SW 1271 (cell line): ENCODE measurements around the gene KDR.

ENCODE experiments used
- DNase-seq, 2 experiments: peaks; one replicate each; lab custom pipeline; 2025; lab: John Stamatoyannopoulos, UW

Gene KDR

GRCh38 chr4:55125087-55125721, at the start of gene KDR:
Gene KDR (minus strand): TSS chr4:55125595. CDS start chr4:55125293, 302 bp downstream.
- DNase-seq, result no peak

DNA sequence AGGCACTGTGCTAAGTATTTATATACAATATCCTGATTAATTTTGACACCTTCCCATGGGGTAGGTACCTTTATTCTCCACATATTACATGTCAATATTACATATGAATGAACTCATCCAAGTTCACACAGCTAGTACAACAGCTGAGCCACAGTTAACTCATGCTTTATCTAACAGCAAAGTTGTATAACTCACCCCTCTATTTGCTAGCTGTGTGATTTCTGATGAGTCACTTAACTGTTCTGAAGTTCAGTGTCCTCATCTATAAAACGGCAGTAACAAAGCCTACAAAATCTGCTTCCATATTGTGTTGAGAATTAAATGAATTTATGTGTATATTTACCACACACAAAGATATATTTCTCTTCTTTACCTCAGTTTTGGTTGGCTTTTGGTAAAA, 48.2 kb upstream of the KDR start:
- DNase-seq, result peak; percentile 0 to 12

GRCh38 chr4:55172694-55173287, 47.4 kb upstream of the KDR start:
- peak in 1 of 2 experiments; percentile 21 for DNase-seq

GRCh38 chr4:55170462-55170861, 45.1 kb upstream of the KDR start:
- DNase-seq, result no peak

DNA sequence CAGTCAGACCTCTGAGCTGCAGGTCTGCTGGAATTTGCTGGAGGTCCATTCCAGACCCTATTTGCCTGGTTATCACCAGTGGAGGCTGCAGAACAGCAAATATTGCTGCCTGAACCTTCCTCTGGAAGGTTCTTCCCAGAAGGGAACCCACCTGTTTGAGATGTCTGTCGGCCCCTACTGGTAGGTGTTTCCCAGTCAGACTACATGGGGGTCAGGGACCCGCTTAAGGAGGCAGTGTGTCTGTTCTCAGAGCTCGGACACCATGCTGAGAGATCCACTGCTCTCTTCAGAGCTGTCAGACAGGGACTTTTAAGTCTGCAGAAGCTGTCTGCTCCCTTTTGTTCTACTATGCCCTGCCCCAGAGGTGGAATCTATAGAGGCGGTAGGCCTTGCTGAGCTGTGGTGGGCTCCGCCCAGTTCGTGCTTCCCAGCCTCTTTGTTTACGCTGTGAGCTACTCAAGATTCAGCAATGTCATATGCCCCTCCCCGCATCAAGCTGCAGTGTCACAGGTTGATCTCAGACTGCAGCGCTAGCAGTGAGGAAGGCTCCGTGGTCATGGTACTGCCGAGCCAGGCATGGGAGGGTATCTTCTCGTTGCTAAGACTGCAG, 44.1 kb upstream of the KDR start:
- no peak for DNase-seq

DNA sequence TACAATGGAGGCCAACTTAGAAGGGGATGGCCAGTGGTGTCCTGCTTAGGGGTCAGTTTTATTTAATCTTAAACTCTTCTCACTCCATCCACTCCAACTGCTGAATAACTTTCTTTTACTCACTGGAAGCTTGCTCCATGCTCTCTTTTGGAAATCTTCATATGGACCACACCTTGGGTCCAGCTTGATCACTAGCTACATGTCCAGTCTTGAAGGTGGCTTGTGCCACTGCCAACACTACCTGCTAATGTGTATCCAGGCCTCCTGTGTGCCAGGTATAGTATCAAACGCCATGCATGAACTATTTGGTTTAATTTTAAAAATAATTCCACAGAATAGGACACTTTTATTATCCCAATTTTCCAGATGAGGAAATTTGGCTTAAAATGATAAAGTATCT, 37.0 kb upstream of the KDR start:
- DNase-seq, result no peak

DNA sequence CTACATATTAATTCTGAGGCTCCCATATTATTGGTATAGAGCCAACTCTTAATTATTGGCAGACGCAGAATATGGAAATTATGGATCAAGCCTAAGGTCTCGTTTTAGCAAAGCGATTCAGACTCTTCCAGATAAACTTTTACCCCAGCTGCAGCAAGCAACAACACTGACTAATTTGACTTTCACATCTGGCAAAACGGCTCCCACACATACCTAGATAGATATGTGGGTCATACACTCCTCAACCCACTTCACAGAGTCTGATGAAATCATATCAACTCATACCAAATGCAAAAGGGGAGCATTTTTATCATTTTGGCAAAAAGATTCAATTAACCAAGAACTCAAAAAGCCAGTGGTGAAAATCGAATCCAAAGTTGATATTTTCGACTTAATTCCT, 36.3 kb upstream of the KDR start:
- no peak for DNase-seq

DNA sequence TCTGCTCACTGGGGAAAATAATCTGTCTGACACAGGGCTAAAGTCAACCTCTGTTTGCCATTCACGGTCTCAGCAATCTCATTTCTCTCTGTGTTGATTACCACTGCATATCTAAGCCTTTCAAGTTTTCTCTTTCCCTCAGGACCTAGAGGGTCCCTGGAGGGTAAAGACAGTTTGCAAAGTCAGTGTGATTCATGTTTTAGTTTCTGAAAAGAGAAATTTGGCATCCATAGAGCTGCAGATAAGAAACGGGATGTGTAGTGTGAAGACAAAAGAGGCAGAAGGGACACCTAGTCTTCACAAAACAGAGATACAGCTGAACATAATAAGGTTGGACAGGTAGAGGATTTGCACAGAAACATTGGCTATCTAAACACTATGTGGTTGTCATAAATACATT, 34.5 kb upstream of the KDR start:
- no peak for DNase-seq

DNA sequence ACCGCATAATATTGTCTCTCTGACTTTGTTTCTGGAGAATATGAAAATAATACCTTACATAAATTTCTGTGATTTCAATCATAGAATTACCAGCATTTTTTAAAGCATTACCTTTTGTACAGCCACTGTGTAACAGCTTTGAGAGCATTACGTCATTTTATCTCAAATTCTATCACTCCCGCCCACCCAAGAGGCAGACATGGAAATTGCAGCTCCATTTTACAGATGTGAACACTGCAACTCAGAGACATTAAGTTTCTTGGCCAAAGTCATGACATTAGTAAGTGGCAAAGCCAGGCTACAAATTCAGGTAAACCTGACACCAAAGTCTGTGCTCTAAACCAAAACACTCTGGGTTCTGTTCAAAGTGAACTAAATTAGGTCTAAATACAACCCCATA, 33.6 kb upstream of the KDR start:
- DNase-seq, result no peak

GRCh38 chr4:55157559-55158277, 32.3 kb upstream of the KDR start:
- DNase-seq, result no peak

DNA sequence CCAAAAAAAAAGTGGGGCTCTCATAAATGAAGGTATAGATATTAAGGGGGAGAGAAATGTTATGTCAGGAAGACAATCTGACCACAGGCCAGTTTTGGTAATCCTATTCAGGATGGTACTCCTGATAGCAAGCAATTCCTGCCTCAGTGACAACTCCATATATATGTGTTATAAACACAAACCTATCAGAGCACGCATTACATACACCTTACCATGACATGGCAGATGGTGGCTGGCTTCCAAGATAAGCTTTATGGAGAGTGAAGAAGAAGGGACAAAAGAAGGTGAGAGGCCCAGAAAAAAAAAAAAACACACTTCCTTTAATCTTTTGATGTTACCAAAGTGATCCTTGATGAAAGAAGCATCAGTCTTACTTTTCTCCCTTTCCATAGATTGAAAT, 29.5 kb upstream of the KDR start:
- no peak for DNase-seq

- DNase-seq, result no peak
Measured at GRCh38 chr4:55154290-55154880, 29.0 kb upstream of the KDR start.

DNA sequence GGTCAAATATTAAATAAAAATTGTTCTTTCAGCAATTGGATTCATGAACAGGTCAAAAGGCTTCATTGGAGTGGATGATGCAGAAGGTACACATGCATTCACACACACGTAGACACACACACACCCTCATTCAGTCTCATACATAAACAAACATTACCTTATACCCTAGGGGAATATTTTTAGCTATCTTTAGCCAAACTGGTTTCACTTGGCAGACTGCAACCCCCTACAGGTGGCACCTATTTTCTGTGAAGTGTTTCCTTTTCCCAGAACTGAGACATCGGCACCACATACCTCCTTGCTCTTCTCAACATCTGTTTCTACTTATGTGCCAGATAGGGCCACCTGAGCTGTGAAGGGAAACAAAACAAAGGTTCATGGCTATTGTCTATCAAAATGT, 18.5 kb upstream of the KDR start:
- no peak for DNase-seq

DNA sequence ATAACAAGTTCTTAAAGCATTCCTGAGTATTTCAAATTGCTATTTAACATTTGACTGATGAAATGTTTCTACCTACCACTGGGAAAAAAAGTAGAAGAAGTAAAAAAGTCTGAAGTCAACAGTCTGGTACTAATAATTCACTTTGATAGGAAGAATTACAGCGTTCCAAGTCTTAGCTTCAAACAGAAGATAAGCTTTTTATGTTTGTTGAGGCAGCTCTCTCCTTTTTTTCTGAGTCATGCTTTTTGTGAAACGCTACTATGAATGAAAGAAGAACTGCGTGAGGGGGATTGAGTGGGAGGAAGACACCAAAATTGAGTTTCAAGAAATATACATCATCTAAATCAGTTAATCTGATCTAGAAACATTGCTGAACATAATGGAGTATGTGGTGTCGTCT, 13.0 kb upstream of the KDR start:
- no peak for DNase-seq

DNA sequence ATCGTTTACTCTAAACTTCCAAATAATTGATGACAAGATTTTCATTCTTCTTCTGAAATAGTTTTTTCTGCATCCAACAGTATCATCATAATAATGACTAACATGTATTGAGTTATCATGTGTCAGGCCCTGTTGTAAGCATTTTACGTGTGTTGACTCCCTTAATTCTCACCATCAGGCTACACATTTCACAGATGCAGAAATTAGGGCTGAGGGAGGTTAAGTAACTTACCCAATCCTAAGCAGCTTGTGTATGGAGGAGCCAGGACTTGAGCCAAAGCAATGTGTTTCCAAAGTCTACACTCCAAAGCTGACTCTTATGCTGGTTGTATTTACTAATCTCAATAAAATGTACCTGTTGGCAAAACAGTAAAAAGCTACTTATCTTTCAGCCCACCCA, 11.2 kb upstream of the KDR start:
- DNase-seq, result no peak

- no peak for DNase-seq
Measured at GRCh38 chr4:55133951-55134350, 8.6 kb upstream of the KDR start.

DNA sequence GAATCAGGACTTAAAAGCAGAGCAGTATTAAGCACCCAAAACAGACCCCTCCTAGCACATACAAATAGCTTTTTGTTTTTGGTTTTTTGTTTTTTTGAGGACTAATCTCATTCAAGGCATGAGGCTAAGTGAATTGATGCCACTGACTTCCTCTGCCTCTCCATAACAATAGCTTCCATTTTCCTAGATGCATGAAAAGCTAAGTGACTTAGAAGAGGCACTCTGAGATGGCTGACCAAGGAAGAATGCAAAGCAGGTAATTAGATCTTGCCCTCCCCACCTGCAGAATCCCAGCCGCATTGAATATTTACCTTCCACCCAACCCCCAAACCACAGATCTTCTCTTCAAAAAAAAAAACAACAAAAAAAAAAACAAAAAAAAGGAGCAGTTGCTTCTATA, 7.4 kb upstream of the KDR start:
- no peak for DNase-seq

- DNase-seq, result no peak
Measured at GRCh38 chr4:55127521-55127920, 2.1 kb upstream of the KDR start.

- no peak for DNase-seq
Measured at GRCh38 chr4:55127053-55127452, 1.7 kb upstream of the KDR start.

GRCh38 chr4:55125763-55126541, 557 bp upstream of the KDR start:
- no peak for DNase-seq

DNA sequence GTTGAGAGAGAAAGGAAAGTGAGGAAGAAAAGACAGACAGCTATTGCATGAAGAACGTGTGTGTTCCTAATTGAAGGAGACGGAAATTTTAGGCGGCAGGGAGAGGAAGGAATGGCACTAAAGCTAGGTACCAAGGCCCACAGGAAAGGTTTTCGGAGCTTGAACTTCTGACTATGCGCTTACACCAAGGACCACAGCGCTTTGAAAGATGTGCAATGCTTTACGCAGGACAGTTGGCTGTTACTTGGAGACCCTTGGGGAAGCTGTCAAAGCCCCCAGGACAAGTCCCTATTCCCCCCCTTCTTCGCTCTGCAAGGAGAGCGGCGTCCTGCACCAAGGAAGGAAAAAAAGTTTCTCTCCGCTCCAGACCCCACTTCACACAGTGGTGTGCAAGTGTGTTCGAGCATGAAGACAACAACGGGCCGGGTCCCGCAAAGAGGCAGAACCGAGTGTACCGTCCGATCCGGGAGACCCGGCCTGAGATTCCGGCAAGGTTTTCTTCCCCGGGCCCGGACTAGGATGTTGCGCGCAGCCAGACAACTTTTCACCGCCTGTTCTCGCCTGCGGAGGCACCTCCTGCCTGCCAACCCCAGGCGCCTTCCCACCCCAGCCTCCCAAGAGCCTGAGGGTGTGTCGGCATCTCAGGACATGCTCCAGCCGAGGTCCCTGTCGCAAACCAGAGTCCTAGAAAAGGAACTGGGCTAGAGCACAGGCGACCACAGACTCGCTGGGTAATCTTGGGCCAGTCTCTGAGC, 896 bp downstream of the KDR start:
- DNase-seq, result no peak
